Fibroblast of the conjunctiva (primary cell): ENCODE measurements around the gene QDPR.
A peak's percentile ranks its signal among the peaks of the same experiment; 100 is the strongest.
"Not testable (repeated sequence)": the region's sequence is repeated elsewhere in the genome, so short reads cannot be mapped to it uniquely, and the experiment has no call there.

Experiments used
- DNase-seq: peaks from one replicate; pipeline ENCODE4 v3.0.0-alpha.2; 2010; ENCODE audit warnings: low read depth

Gene QDPR

DNA sequence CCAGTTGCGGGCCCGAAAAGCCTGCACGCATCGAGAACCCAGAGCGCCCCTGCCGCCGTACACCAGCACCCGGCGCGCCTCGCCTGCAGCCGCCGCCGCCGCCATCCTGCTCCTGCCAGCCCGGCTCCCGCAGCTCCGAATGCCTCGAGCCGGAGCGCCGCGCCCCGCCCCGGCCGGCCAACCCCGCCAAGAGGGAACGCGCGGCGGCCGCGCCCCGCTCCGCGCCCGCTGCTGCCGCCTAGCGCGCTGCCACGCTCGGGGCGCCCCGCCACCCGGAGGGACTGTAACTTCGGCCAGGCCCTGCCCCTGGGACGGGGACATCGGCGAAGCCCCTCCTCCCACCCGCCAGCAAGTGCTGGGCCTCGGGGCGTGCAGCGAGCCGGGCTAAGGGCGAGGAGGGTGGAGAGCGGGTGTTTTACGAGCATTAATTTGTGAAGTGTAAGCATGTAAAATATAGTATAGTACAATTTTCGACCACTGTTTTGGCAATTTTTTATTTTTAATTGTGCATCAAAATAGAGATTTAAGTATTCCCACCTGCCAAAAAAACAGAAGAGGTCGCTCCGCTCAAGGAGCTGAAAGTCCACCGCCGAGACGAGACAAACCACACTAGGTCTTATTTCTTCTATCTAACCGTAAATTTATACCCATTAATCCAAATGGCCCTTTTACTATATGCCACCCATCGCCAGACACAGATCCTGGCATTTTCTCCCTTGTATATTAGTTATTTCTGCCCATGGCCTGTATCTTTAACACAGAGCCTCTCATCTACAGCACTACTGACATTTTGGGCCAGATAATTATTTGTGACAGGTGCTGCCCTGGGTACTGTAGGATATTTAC lies at the start of gene QDPR:
QDPR (minus strand) TSS at position 141 of the 846 bp plus-strand sequence; CDS start at position 105, 36 bp downstream.
- DNase-seq: peak; percentile 21

DNA sequence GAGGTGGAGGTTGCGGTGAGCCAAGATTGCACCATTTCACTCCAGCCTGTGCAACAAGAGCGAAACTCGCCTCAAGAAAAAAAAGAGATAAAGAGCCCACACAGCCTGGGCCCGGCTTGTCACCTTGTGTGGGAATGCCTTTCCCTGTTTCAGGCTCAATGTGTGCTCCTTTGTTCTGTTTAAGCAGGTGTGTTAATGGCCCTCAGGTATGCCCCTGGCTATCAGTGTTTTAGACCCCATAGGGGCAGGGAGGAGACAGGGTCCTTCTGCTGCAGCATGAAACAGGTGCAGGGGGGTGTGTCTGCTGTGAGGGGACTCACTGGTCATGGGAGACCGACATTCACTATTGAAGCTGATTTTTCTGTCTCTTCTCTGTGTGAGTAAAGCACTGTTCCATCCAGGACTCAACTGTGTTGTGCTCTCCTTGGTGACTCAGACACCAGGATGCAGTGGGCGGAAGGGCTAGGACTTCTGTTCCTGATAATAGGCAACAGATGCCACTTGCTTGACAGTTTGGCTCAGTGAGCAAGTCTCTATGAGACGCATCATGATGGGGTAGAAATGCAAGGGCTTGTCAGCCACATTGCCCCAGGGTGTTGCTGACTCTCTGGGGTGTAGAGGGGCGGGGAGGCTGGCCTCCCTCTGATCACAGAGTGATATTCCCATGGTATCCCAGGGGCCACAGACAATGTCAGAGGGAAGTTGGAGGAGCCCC lies 49.5 kb upstream of the QDPR start:
- peak; percentile 43 for DNase-seq

DNA sequence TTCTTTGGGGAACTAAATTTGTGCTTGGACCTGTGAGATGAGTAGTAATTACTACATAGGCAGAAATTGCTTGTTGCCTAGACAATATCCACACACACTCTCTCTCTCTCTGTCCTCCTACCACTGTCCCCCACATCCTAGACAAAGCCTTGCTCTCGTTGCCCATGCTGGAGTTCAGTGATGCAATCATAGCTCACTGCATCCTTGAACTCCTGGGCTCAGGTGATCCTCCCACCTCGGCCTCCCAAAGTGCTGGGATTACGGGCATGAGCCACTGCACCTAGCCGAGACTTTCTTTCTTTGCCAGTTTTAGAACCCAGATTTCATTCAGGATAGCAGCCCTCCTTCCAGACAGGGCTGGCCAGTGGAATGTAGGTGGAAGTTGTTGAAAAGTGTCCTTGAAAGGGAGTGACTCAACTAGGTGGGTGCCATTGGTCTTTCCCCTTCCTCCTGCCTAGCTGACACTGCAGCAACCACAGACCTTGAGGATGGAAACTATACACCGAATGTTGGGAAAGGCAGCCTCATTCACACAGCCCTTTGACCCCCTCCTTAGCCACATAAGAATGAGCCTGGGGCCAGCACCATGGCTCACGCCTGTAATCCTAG lies 48.3 kb upstream of the QDPR start:
- no peak for DNase-seq

DNA sequence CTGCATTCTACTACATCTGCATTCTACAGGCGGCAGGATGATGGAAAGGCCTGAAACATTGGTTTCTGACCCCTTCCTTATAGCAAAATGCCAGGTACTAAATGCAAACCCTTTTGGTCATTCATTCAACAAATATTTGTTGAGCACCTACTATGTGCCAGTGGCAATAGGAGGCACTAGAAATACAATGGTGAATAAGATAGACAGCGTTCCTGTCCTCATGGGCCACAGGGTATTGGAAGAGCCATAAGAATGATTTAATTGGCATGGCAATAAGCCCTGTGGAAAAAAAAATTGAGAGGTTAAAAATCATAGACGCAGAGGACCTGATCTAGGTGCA lies 47.8 kb upstream of the QDPR start:
- no peak for DNase-seq

DNA sequence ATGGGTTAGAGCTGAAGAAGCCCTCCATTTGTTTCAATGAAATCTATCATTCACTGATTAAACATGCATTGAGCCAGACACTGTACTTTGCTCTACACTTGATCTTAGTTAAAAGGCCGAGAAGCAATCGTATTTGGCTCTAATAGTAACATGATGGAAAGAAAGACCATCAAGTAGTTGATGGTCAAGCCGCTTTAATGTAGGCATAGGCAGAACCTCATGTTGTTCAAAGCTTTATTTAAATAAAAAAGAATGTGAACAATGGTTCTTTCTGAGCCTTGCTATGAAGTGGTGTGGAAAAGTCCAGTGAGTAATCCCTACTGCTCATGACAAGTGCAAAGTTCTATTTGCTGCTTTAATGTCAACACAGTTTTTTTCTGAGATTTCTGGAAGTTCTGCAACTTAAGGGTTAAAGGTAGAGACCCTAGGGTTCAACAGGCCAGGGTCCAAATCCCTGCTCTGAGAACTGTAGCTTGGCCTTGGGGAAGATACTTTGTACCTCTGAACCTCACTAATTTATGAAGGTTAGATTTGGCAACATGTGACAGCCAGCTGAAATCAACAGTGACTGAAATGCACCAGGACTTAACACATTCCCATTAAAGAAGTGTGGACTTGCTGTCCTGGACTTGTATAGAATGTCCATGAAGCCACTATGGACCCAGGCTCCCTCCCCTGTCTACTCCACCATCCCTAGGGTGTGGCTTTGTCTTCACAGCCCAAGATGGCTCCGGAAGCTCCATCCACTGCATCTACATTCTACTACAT lies 47.2 kb upstream of the QDPR start:
- no peak for DNase-seq

DNA sequence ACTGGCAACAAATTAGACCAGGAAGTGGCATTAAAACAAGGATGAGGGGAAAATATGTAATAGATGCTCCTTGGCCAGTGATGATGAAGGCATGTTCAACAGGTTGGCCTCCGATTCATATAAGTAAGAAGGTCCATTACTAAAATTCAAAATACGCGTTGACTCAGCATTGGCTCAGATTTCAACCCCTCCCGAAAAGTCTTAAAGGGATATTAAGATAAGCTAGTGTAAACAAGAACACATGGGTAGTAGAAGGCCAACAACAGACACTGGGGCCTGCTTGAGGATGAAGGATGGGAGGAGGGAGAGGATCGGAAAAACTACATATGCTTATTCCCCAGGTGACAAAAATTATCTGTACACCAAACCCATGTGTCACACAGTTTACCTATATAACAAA lies 46.0 kb upstream of the QDPR start:
- DNase-seq: no peak

DNA sequence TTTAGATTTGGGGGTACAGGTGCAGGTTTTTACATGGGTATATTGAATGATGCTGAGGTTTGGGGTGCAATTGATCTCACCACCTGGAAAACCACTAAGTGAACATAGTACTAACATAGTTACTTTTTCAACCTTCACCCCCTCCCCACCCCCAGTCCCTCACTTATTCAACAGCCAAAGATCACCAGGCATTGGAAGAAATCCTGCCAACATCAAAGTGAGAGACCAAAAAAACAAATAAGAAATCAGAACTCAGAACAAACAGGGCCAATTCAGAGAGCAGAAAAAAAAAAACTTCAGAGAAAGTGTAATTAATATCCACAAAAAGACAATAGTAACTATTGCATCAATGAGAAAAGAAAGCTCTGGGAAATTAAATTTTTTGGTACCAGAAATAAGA lies 44.6 kb upstream of the QDPR start:
- DNase-seq: no peak

DNA sequence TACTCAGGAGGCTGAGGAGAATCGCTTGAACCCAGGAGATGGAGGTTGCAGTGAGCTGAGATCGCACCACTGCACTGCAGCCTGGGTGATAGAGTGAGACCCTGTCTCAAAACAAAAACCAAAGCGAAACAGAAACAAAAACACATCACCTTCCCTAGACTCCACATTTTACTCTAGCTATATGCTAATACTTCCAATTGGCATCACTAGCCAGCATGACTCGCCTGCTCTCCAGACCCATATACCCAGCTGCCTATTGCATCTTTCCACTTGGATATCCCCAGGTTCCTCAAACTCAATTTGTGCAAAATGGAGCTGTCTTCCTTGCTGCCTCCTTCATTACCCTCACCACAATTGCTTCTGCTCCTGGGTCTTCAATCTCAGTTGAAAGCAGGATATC lies 42.7 kb upstream of the QDPR start:
- no peak for DNase-seq

DNA sequence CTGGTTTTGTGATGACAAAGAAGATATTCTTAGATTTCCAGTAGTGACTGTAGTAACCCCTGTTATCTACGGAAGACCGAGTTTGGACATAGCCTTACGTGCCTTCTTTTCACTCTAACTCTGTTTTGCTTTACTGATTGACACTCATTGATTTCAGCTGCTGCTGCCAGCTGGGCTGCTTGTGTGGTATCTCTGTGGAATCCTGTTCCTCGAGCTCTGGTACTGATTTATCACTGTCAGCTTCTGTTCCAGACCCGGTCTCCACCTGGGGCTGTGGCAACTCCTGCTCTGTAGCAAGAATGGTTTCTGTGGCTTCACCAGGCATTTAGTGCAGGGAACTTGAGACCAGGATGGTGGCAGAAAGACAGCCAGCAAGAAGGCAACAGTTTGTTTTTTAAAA lies 40.5 kb upstream of the QDPR start:
- DNase-seq: no peak

DNA sequence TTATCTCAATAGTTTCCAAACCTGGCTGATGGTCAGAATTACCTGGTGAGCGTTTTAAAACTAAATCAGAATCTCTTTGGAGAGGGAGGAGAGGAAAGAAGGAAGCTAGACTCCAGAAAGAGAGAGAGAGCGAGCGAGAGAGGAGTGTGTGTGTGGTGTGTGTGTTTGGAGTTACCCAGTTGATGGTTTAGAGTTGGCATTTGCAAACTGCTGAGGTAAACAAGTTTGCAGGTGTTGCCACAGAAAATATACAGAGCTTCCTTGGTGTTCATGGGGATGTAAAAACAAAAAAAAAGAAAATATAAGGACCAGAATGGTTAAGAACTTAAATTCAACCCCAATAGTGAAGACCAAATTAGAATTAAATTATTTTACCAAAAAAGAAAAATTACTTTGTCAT lies 38.7 kb upstream of the QDPR start:
- no peak for DNase-seq

DNA sequence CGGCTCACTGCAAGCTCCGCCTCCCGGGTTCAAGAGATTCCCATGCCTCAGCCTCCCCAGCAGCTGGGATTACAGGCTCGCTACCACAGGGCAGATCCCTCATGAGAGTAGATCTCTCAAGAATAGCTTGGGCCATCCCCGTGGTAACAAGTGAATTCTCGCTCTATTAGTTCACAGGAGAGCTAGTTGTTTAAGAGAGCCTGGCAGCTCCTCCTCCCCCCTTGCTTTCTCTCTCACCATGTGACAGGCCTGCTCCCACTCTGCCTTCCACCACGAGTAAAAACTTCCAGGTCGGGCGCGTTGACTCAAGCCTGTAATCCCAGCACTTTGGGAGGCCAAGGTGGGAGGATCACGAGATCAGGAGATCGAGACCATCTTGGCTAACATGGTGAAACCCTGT lies 34.8 kb upstream of the QDPR start:
- no peak for DNase-seq

DNA sequence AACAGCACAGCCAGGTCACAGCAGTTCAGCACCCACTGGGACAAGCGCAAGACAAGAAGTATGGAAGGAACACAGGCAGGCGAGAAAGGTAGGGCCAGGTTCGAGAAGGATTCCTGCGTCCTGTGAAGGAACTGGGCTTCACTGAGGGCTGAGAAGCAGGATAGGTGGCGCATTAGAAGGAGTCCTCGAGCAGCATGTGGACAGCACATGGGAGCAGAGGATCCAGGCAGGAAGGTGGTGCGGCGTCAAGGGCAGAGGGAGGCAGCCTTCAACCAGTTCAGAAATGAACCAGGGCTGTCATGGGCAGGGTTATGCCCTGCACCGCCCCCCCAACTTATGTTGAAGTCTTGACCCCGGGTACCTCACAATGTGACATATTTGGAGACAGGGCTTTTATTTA lies 34.3 kb upstream of the QDPR start:
- DNase-seq: no peak

DNA sequence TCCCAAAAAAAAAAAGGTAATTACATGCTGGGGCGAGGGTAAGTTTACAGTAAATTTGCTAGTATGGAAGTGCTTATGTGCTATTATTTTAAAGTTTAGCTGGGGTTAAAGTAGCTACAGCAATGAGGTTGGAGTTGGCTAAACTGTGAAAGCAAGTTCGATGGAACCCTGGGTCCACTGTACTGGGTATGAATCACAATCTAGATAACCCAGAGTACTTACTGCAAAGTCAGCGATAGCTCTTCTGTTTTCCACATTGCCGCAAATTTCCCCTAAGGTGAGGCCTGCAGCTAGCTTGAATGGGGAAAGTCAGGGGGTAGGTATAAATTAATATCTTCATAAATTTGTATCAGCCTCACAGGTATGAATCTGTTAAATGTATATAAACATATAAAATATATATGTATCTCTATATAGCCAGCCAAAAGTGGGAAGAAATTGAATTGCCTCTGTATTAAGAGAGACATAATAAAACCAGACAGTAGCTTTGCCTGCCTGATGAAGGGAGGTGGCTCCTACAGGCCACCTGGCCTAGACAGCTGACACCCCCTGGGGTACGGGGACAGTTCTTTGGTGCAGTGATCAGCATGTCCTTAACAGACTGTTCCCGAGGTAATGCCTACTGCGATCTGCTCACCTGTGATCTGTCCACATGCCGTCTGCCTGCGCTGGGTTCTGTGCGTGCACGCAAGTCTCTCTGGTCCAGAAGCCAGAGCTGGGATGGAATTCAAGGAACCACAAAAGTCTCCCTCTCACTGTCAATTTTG lies 33.7 kb upstream of the QDPR start:
- DNase-seq: no peak

DNA sequence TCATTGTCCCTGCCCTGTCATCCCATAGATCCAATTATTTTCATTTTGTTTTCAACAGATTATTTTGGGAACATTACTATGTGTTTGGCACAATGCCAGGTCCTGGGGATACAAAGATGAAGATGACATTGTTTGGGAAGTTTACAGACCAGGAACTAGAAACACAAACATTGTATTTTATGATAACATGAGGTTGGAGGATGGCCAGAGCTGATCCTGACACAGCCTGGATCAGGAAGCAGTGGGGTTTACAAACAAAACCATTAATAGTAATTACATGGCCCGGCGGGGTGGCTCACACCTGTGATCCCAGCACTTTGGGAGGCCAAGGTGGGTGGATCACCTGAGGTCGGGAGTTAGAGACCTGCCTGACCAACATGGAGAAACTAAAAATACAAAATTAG lies 32.9 kb upstream of the QDPR start:
- DNase-seq: no peak

DNA sequence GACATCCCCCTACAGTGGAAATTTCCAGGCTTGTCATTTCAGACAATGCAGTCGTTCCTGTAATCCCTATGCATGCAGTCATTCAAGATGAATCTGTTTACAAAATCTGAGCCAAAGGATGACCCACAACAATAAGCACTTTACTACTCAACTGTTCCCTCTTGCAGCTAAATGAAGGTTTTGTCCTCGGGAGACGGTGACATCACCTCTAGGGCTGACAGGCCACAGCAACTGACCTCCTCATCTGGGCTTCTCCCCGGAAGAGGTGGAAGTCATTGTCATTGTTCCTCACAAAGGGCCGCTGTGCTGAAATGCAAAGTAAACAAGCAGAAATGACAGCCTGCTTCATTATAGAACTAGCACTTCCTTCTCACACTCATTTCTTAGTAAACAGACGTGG lies 32.3 kb upstream of the QDPR start:
- DNase-seq: no peak

DNA sequence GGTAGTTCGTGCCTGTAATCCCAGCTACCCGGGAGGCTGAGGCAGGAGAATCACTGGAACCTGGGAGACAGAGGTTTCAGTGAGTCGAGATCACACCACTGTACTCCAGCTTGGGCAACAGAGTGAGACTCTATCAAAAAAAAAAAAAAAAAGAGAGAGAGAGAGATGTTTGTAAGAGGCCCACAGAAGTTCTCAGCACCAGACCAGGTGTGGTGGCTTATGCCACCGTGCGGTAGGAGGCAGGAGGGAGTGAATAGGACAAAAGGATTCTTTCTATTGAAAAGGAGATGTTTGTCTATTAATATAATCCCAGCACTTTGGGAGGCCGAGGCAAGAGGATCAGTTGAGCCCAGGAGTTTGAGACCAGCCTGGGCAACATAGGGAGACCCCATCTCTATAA lies 25.2 kb upstream of the QDPR start:
- not testable (repeated sequence) for DNase-seq

DNA sequence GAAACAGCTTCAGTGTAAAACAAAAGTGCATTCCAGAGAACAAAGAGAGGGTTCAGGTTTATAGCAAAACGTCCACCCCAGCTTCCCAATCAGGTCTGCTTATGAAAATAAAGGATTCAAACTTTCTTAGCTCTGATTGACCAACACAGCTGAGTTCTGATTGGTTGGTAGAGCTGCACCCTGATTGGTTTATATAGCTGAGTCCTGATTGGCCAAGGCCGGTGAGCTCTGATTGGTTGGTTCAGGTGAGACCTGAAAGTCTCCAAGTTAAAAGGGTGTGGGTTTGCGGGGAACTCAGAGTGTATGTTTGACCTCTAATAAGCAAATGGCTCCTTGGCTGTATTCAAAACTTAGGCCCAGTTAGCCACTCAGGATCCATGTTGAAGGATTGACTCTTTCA lies 24.0 kb upstream of the QDPR start:
- DNase-seq: no peak

DNA sequence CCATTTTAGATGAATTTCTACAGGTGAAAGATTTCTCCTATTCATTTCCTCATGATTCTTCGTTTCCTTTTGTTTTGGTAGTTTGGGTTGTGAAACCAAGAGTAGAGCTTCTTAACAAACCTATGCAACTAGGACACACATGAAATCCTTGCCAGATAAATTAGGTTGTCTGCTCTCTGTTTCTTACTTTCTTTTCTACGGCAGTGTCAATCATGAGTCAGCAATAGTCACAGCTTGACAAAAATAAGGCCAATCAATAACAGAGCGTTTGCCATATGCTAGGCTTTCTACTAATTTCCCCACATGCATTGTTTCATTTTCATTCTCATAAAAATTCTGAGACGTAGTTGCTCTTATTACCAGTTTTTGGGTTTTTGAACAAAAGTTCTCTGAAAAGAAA lies 23.4 kb upstream of the QDPR start:
- DNase-seq: no peak

DNA sequence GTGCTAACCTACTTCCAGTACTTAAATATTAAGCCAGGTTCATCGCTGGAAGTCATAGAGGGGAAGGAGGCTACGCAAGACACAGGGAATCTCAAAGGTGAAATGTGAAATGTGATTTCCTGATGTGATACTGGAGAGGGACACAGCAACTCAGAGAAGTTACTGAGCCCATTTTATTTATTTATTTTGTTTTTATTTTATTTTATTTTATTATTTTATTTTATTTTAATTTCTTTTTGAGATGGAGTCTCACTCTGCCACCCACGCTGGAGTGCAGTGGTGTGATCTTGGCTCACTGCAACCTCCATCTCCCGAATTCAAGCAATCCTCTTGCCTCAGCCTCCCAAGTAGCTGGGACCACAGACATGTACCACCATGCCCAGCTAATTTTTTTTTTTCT lies 22.8 kb upstream of the QDPR start:
- DNase-seq: no peak

DNA sequence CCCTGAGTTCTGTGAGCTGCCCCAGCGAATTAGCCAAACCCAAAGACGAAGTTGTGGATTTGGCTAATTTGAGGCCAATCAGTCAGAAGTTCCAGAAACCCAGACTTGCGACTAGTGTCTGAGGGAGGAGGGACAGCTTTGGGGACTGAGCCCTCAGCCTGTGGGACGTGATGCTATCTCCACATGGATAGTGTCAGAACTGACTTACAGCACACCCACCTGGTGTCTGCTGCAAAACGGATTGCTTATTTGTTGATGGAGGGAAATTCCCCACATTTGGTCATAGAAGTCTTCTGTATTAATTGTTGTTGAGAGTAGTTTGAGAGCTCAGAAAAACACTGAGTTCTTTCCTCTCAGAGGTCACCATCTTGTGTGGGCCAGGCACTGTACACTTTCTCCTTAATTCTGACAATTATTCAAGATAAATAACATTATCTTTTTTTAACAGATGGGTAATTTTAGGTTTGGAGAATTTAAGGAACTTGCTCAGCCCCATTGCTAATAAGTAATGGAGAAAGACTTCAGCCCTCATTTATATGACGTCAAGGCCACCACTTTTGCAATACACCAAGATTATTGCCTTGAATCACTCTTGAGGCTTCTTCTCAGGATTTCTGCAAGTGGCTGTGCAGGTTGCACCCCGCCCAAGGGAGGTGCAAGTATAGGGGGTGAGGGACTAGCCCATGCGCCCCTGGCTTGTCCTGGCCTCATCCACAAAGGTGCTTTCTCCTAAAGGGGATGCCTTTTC lies 19.8 kb upstream of the QDPR start:
- DNase-seq: no peak

DNA sequence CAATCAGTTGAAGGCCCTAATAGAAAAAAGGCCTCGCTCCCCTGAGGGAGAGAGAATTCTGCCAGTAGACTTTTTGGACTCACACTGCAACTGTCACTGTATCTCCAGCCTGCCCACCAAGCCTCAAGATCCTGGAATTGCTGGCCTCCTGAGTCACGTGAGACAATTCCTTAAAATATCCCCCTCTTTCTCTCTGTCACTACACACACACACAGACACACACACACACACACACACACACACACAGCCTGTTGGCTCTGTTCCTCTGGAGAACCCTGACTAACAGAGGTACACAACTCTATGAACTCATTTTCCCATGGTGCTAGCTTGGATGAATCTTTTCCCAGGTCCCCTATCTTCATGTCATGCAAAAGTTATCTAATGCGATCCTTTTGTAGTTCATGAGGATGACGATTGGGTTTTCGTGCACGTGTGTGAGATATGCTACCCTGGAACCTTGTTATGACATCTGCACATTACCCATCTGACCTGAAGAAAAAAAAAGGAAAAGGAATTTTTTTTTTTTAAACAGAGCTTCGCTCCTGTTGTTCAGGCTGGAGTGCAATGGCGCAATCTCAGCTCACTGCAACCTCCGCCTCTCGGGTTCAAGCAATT lies 16.8 kb upstream of the QDPR start:
- DNase-seq: no peak
